Measurements from ENCODE around the gene CAPN1.

DNA sequence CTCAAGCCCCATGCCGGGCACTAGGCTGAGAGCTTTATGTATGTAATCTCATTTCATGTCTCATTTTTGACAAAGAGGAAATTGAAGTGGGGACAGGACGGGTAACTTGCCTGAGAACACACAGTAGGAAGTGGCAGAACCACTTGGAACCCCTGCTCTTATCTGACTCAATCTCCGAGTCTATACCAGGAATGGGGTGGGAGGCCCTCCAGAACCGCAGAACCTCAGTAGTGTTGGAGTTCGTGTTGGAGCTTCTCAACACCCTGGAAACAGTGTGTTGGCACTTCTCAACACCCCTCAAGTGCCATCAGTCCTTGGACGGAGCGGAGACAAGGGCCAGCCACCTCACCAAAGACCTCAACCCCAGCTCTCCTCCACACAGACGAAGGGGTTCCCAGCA, 41.3 kb downstream of the CAPN1 start:
- TF ChIP-seq, protein P1, sequence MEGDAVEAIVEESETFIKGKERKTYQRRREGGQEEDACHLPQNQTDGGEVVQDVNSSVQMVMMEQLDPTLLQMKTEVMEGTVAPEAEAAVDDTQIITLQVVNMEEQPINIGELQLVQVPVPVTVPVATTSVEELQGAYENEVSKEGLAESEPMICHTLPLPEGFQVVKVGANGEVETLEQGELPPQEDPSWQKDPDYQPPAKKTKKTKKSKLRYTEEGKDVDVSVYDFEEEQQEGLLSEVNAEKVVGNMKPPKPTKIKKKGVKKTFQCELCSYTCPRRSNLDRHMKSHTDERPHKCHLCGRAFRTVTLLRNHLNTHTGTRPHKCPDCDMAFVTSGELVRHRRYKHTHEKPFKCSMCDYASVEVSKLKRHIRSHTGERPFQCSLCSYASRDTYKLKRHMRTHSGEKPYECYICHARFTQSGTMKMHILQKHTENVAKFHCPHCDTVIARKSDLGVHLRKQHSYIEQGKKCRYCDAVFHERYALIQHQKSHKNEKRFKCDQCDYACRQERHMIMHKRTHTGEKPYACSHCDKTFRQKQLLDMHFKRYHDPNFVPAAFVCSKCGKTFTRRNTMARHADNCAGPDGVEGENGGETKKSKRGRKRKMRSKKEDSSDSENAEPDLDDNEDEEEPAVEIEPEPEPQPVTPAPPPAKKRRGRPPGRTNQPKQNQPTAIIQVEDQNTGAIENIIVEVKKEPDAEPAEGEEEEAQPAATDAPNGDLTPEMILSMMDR (IDR thresholded peaks at IDR 0.05; ENCODE audit: poor library complexity): no peak
- no peak for TF ChIP-seq EZH2 (IDR thresholded peaks at IDR 0.05; ENCODE audit: borderline replicate concordance)
- no peak for TF ChIP-seq EZH2phosphoT487 (IDR thresholded peaks at IDR 0.05; ENCODE audit: low read depth, severe bottlenecking, unreplicated experiment)
